Stomach (tissue), 9 donors: ENCODE data around the gene NDUFB5. TPM values are rescaled to one million over a fixed set of nuclear protein-coding genes. Genes with fewer than 3 reads are reported as not detected.

ENCODE experiments used
- DNase-seq, 2 donors: peaks; one replicate each; pipeline versions ENCODE4 v3.0.0 to v3.0.0-alpha.2; 2013 to 2019
- H3K27ac ChIP-seq, 5 donors: fragments of 200-600 bp in 4 of 5; sonication (generic) in 4 of 5; one replicate each; pipeline ENCODE4 v1.5.1; 2013 to 2019; ENCODE audit warnings: mild to moderate bottlenecking in 1 of 5, moderate library complexity in 1 of 5
- H3K27me3 ChIP-seq, 3 donors: fragments of 200-600 bp; sonication (generic); one replicate each; pipeline ENCODE4 v1.5.1; 2017 to 2019; ENCODE audit warnings: mixed run types in 1 of 3
- H3K36me3 ChIP-seq, 4 donors: fragments of 200-600 bp; sonication (generic); 1 replicate in 3 of 4; 2 replicates in 1 of 4; pipeline ENCODE4 v1.5.1; 2016 to 2019
- H3K4me1 ChIP-seq, 4 donors: fragments of 200-600 bp; sonication (generic); one replicate each; pipeline ENCODE4 v1.5.1; 2016 to 2019
- H3K4me3 ChIP-seq, 4 donors: fragments of 200-600 bp; sonication (generic) in 3 of 4; one replicate each; pipeline ENCODE4 v1.5.1; 2016 to 2019; ENCODE audit warnings: mild to moderate bottlenecking in 1 of 4
- H3K9me3 ChIP-seq, 4 donors: fragments of 200-600 bp; sonication (generic); one replicate each; pipeline ENCODE4 v1.5.1; 2016 to 2019
- CTCF ChIP-seq, 7 experiments: fragments of 450-650 bp in 4 of 7; fragments of 200-600 bp in 3 of 7; sonication (generic) in 3 of 7; IDR thresholded peaks; one replicate each; pipeline ENCODE4 v1.5.1; 2016 to 2019; ENCODE audit warnings: antibody characterized with exemption in 7 of 7, control low read depth in 2 of 7, mild to moderate bottlenecking in 1 of 7
- EP300 ChIP-seq: sonication (generic); formaldehyde crosslinking; IDR thresholded peaks from one replicate; pipeline ENCODE4 v1.6.1; 2017; ENCODE audit warnings: antibody characterized with exemption
- POLR2A ChIP-seq, 4 donors: fragments of 450-650 bp; IDR thresholded peaks; one replicate each; pipeline ENCODE4 v1.6.1; 2016; ENCODE audit warnings: antibody characterized with exemption in 4 of 4, control low read depth in 2 of 4, mild to moderate bottlenecking in 1 of 4, moderate library complexity in 1 of 4
- POLR2AphosphoS5 ChIP-seq, 3 donors: sonication (generic); formaldehyde crosslinking; IDR thresholded peaks; one replicate each; pipeline ENCODE4 v1.6.1; 2016; ENCODE audit warnings: antibody characterized with exemption in 3 of 3
- WGBS, 5 donors: extraction: QIAGEN DNeasy Blood & Tissue Kit in 3 of 5; methylation state at CpG; one replicate each; pipeline versions ENCODE4 v1.1.5 to v1.1.7; 2013 to 2018; 5-methylcytosine and 5-hydroxymethylcytosine counted together
- intact Hi-C: fragments of 100-400 bp; cut with DNase I; formaldehyde crosslinking; loops from one replicate; pipeline ENCODE4 v1.15.1; 2023; ENCODE audit warnings: low total_unique reads
- polyA plus RNA-seq, 3 donors: library from polyadenylated mRNA; stranded (reverse); fragments of 200-250 nt; gene quantifications; one replicate each; pipeline ENCODE4 v1.2.3, GENCODE V29; 2013
- total RNA-seq, 5 donors: library from RNA; depleted of rRNA; stranded (reverse); fragments of >200 nt; gene quantifications; one replicate each; pipeline versions ENCODE4 v1.1.0 to v1.2.3, GENCODE V29; 2014 to 2016
- donor health status: healthy with polysubstance abuse.
- donor health status: Bipolar disorder and iron deficiency.
- donor health status: healthy.

The NDUFB5 gene
- total and polyA plus RNA-seq, 8 donors: 13.3 to 142 (median 91.5) TPM

GRCh38 chr3:179646177-179646576 is 41.6 kb downstream of the NDUFB5 start:
- H3K4me3 ChIP-seq: no peak overlapping the region
- H3K9me3 ChIP-seq: no peaks in the 10 kb centered on the region
- 83 to 89% (median 87%) methylated on average over 3 of the region's 3 CpGs for WGBS, 5 donors
- no peak overlapping the region for H3K27ac ChIP-seq
- H3K4me1 ChIP-seq: peaks cover 0 to 14% (median 6%) of the 10 kb centered on the region in 4 donors
- no peaks in the 10 kb centered on the region for H3K36me3 ChIP-seq
- DNase-seq: no peak
- intact Hi-C loops: no loop called here
- TF ChIP-seq CTCF (IDR thresholded peaks at IDR 0.05) (no peak), POLR2A (IDR thresholded peaks at IDR 0.05) (no peak), EP300 (no peak), POLR2AphosphoS5 (IDR thresholded peaks at IDR 0.05) (no peak)
- no peaks in the 10 kb centered on the region for H3K27me3 ChIP-seq

GRCh38 chr3:179651687-179652446 is 47.3 kb downstream of the NDUFB5 start:
- no peak for TF ChIP-seq CTCF (IDR thresholded peaks at IDR 0.05)
- Histone ChIP-seq H3K4me1 (peaks cover 0 to 19% (median 17%) of the 10 kb centered on the region in 4 donors), H3K9me3 (no peaks in the 10 kb centered on the region), H3K36me3 (no peaks in the 10 kb centered on the region), H3K4me3 (peak overlapping the region; percentile 73 to 85 (median 80)), H3K27me3 (no peaks in the 10 kb centered on the region), H3K27ac (peak overlapping the region in 4 of 5 donors; percentile 85 to 94 (median 89))
- intact Hi-C loops: no loop called here
- 43 to 49% (median 47%) methylated on average over 11 of the region's 11 CpGs for WGBS, 5 donors
- DNase-seq: peak in 1 of 2 donors; percentile 24

GRCh38 chr3:179652447-179653095 is 48.0 kb downstream of the NDUFB5 start, which contains the start of gene USP13:
Gene USP13 (plus strand): TSS chr3:179653040. CDS start chr3:179653226, 186 bp downstream.
- Histone ChIP-seq H3K27me3 (no peaks in the 10 kb centered on the region), H3K36me3 (no peaks in the 10 kb centered on the region), H3K27ac (peak within 1 kb of the TSS; percentile 88 to 94 (median 89)), H3K4me1 (peaks cover 0 to 19% (median 17%) of the 10 kb centered on the region in 4 donors), H3K9me3 (no peaks in the 10 kb centered on the region), H3K4me3 (peak within 1 kb of the TSS; percentile 73 to 85 (median 80))
- WGBS, 5 donors: 0 to 1% (median 1%) methylated on average over 22 to 56 of the region's 56 CpGs
- no peak for TF ChIP-seq POLR2A (IDR thresholded peaks at IDR 0.05)
- TF ChIP-seq EP300: no peak
- no peak for TF ChIP-seq CTCF (IDR thresholded peaks at IDR 0.05)
- TF ChIP-seq POLR2AphosphoS5 (IDR thresholded peaks at IDR 0.05): peak in 1 of 3 donors; percentile 5
- intact Hi-C loops: no loop called here
- DNase-seq: peak; percentile 59 to 93

GRCh38 chr3:179653096-179653797 is 48.7 kb downstream of the NDUFB5 start:
- no peaks in the 10 kb centered on the region for H3K27me3 ChIP-seq
- H3K36me3 ChIP-seq: no peaks in the 10 kb centered on the region
- peak; percentile 60 to 89 for DNase-seq
- peak overlapping the region; percentile 88 to 94 (median 89) for H3K27ac ChIP-seq
- WGBS, 5 donors: 0 to 1% (median 1%) methylated on average over 15 to 77 of the region's 77 CpGs
- peaks cover 0 to 19% (median 18%) of the 10 kb centered on the region in 4 donors for H3K4me1 ChIP-seq
- intact Hi-C loops: no loop called here
- peak overlapping the region; percentile 73 to 85 (median 80) for H3K4me3 ChIP-seq
- TF ChIP-seq EP300 (no peak), CTCF (IDR thresholded peaks at IDR 0.05) (no peak), POLR2A (IDR thresholded peaks at IDR 0.05) (no peak), POLR2AphosphoS5 (IDR thresholded peaks at IDR 0.05) (no peak)
- no peaks in the 10 kb centered on the region for H3K9me3 ChIP-seq
